Epidermal melanocyte (primary cell): ENCODE measurements around the gene CXCL14.

ENCODE experiments used
- DNase-seq: peaks from one replicate; pipeline ENCODE4 v3.0.0; 2011; ENCODE audit warnings: low spot score; ENCODE audit not compliant: insufficient read length

CXCL14 gene

DNA sequence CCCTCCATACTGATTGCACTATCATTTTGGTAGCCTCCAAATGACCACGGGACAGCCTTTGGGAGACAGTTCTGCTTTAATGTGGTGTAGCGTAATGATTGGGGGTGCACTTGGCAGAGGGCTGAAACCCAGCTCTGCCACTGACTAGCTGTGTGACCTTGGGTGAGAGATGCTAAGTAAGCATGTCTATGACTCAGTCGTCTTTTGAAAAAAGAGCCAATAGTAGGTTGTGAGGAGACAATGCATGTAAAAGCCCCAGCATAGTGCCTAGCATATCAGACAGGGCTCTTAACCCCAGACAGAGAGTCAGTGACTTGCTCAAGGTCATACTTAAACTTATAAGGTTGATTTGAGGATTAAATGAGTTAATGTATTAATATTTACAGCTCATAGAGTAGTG lies 18.0 kb upstream of the CXCL14 start:
- no peak for DNase-seq

DNA sequence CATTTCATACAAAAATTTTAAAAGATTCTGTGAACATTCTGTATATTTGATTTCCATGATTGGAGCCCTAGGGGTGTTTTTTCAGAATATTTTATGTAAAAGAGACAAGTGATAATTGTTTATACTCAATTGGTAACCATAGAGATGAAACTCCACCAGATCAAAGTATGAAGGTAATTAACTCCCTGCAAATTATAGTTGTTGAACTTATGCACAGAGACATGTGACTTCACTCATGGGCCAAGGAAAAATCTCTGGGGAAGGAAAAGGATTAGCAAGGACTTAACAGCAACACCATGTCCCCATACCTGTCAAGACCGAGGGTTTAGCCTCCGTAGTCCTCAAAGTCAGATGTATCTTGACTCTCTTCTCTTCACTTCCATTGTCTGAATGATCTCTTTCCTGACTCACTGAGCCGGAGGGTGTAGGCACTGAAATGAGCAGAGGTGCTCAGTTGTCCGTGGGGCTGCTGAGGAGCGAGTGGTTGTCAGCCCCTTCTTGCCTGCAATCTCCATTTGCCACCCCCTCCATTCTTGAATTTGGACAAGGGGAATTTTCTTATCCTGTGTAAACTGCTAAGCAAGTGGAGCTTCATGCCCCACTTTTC lies 17.5 kb upstream of the CXCL14 start:
- no peak for DNase-seq

GRCh38 chr5:135594416-135594960 lies 15.7 kb upstream of the CXCL14 start:
- DNase-seq: no peak

DNA sequence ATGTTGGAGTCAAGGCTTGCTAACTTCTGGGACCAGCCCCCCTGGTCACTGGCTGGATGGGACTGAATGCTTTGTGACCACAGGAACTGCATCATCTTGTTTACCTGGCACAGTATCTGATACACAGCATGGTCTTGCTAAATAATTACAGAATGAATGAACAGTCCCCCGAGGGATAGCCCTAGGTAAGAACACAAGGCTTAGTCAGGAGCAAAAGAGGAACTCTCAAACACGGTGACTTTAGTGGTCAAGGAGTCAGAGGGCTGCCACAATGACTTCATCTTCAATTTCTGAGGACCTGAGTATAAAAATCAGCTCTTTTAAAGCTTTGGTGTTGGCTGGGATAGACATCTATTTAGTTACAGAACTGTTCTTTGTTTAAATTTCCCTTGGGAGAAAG lies 15.1 kb upstream of the CXCL14 start:
- no peak for DNase-seq

- no peak for DNase-seq
Observed at GRCh38 chr5:135593141-135593540, 14.3 kb upstream of the CXCL14 start.

DNA sequence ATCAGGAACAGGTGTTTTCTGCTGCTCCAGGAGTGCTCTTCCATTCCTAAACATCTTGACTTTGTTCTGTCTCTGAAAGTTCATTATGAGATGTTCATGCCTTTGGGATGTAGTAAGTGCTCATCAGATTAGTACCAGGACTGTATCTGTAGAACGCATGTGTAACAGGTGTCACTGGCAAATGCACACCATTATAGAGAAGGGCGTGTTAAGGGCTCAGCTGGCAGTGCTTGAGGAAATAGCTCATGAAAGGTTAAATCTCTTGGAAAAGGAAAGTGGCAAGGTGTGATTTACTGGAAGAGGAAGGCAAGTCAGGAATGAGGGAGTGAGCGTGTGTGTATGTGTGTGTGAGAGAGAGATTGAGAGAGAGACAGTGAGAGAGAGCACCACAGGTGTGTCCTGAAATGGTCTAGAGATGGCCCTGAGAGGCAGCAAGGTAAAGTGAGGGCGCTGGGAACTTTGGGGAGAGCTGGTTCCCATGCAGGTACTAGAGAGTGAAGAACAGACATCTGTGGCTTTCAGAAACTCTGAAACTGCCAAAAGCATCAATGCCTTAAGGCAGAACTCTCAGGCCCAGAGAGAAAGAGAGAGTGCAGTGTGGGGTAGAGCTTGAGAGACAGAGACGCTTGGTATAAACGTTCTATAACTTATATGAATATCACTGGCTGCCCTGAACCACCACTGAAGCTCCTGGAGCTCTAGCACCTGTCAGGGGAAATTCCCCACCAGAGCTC lies 13.7 kb upstream of the CXCL14 start:
- no peak for DNase-seq

- no peak for DNase-seq
Observed at GRCh38 chr5:135591277-135591676, 12.5 kb upstream of the CXCL14 start.

DNA sequence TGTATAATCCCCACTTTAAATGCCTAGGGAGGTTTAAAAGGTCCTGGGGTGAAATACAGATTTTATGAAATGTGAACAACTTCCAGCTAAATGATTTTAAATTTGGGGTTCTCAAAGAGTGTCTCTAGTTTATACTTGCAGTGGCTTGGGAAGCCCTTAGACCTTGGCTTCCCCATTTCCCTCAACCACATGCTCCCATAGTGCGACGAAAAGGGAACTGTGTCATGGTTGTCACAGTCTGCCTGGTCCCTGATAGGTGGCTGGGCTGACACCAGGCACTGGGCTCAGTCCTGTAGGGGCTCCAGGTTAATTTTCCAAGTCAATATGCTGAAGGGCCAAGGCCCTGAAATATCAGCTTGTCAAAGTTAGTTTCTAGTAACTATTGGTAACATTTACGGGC lies 10.4 kb upstream of the CXCL14 start:
- no peak for DNase-seq

- no peak for DNase-seq
Observed at GRCh38 chr5:135587721-135588663, 9.2 kb upstream of the CXCL14 start.

GRCh38 chr5:135584918-135585317 lies 6.1 kb upstream of the CXCL14 start:
- DNase-seq: no peak

GRCh38 chr5:135584276-135584675 lies 5.5 kb upstream of the CXCL14 start:
- no peak for DNase-seq

DNA sequence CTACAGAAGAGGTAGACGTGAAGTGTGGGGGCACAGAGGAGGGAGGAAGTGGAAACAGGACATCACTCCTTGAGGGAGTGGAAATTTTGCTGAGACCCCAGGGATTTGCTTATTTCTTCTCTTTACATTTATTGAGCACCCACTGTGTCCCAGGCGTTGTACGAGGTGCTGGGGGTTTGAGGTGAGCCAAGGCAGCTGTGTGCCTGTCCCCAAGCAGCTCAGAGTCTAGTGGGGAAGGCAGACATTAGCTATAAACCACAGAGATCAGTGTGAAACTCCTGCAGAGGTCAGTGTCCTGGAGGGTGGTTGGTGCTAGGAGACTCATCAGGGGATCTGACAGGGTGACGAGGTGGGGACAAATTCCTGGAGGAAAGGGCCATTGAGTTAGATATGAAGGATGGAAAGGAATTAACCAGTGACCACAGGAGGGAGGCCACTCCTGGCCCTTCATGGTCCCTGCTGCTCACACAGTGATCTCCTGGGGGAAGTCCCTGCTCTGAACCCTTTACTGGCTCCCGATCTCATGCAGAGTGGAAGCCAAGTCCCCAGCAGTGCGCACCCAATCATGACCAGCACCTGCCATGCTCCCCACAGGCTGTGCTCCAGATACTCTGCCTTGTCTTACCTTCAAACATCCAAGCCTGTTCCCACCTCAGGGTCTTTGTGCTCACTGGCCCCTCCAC lies 3.4 kb upstream of the CXCL14 start:
- DNase-seq: no peak

GRCh38 chr5:135578305-135578684 lies 496 bp downstream of the CXCL14 start:
- DNase-seq: no peak

- no peak for DNase-seq
Observed at GRCh38 chr5:135577421-135577820, 1.4 kb downstream of the CXCL14 start.

GRCh38 chr5:135576075-135576599 lies 2.7 kb downstream of the CXCL14 start:
- no peak for DNase-seq

DNA sequence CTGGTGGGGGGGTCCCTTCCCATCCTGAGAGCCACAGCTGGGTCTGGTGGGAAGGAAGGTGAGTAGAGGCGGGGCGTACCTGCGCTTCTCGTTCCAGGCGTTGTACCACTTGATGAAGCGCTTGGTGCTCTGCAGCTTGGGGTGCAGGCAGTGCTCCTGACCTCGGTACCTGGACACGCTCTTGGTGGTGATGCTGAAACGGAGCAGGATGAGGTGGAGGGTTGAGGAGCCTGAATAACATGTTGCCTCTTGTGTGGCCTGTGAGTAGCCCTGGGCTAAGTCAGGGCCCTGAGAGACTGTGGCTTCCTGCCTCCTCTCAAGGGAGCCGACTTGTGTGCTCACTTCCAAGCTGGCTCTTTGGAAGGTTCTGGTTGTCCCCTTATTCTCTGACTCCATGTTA lies 4.3 kb downstream of the CXCL14 start:
- DNase-seq: no peak

GRCh38 chr5:135571902-135572301 lies 6.9 kb downstream of the CXCL14 start:
- DNase-seq: no peak

- DNase-seq: no peak
Observed at GRCh38 chr5:135571066-135571609, 7.7 kb downstream of the CXCL14 start.

DNA sequence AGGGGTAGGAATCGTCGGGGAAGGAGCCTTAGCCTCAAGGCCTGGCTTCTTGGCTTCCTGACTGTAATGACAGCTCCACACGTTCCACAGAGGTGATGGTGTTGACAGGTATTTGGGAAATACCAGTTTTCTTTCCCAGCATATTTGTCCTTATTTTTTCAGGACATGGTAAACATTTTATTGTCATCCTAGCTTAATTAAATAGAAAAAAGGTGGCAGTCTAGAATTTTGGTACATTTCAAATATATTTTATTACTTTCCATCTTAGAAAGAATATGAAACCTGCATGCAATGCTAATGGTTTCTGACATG lies 8.4 kb downstream of the CXCL14 start:
- no peak for DNase-seq

DNA sequence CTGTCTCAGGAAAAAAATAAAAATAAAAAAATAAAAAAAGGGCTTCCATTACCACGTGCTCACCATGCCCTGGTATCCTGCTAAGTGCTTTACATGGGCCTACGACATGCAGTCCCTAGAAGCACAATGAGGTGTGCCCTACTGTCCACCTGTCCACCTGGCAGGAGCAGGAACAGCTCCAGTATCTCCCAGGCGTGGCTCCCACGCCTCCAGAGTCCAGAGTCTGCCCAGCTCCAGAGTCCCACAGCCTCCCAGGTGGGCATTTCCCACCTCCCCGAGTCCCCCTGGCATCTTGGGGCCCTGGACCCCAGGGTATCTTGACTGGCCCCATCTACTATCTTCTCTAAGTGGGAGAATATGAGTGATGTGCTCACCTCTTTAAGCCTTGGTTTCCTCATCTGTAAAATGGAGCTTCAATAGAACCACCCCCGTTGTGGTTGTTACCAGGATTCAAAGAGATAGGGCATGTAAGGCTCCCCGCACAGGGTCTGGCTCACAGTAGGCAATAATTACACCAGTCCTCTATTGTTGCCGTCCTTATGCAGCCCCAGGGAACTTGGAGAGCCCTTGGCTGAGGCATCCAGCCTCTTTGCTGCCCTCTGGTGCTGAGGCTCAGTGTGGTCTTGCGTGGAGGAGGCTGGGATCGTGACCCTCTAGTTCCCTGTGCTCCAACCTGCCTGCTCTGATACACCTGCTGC lies 8.9 kb downstream of the CXCL14 start:
- no peak for DNase-seq
